GM19238 (cell line): Measurements from ENCODE around the gene FGD3.
"Not testable (repeated sequence)": the region's sequence is repeated elsewhere in the genome, so short reads cannot be mapped to it uniquely, and the experiment has no call there.

Experiments
- DNase-seq: peaks from one replicate; pipeline ENCODE4 v3.0.0; 2011; ENCODE audit warnings: low spot score; ENCODE audit not compliant: insufficient read length

The FGD3 gene

GRCh38 chr9:93009337-93010015 is 62.2 kb downstream of the FGD3 start:
- DNase-seq = no peak

- no peak for DNase-seq
Observed at GRCh38 chr9:93010056-93010455, 62.7 kb downstream of the FGD3 start.

GRCh38 chr9:93010704-93011103 is 63.4 kb downstream of the FGD3 start:
- DNase-seq = no peak

- DNase-seq = no peak
Observed at GRCh38 chr9:93011114-93011513, 63.8 kb downstream of the FGD3 start.

GRCh38 chr9:93012963-93013855 is 65.9 kb downstream of the FGD3 start:
- no peak for DNase-seq

- DNase-seq = no peak
Observed at GRCh38 chr9:93013856-93014582, 66.7 kb downstream of the FGD3 start.

- not testable (repeated sequence) for DNase-seq
Observed at GRCh38 chr9:93015190-93015589, 67.9 kb downstream of the FGD3 start.

- DNase-seq = no peak
Observed at GRCh38 chr9:93017621-93018020, 70.3 kb downstream of the FGD3 start.

GRCh38 chr9:93020151-93020550 is 72.8 kb downstream of the FGD3 start:
- no peak for DNase-seq

- DNase-seq = no peak
Observed at GRCh38 chr9:93020771-93021670, 73.7 kb downstream of the FGD3 start.

GRCh38 chr9:93022066-93022465 is 74.7 kb downstream of the FGD3 start:
- DNase-seq = no peak

- DNase-seq = no peak
Observed at GRCh38 chr9:93022721-93023520, 75.6 kb downstream of the FGD3 start.

- no peak for DNase-seq
Observed at GRCh38 chr9:93023521-93023815, 76.1 kb downstream of the FGD3 start.

- no peak for DNase-seq
Observed at GRCh38 chr9:93024646-93024910, 77.3 kb downstream of the FGD3 start.

- DNase-seq = no peak
Observed at GRCh38 chr9:93024986-93025630, 77.8 kb downstream of the FGD3 start.

- no peak for DNase-seq
Observed at GRCh38 chr9:93025736-93026135, 78.4 kb downstream of the FGD3 start.

GRCh38 chr9:93026640-93027039 is 79.3 kb downstream of the FGD3 start:
- DNase-seq = no peak

GRCh38 chr9:93027750-93028149 is 80.4 kb downstream of the FGD3 start:
- no peak for DNase-seq

- DNase-seq = peak; percentile 66
Observed at GRCh38 chr9:93028448-93029006, 81.2 kb downstream of the FGD3 start.
